GM23248 (cell line): ENCODE data around the gene DUOX2. TPM values are rescaled to one million over a fixed set of nuclear protein-coding genes. Genes with fewer than 3 reads are reported as not detected.
"Not testable (repeated sequence)": the region's sequence is repeated elsewhere in the genome, so short reads cannot be mapped to it uniquely, and the experiment has no call there.

Source experiments
- DNase-seq: peaks from one replicate; pipeline ENCODE4 v3.0.0-alpha.2; 2015
- H2AFZ ChIP-seq: fragments of 200-600 bp; sonication (generic); 2 replicates; pipeline ENCODE4 v1.6.1; 2016; ENCODE audit warnings: antibody characterized with exemption
- H3F3A ChIP-seq: fragments of 200-600 bp; sonication (generic); 2 replicates; pipeline ENCODE4 v1.6.1; 2016; ENCODE audit warnings: mild to moderate bottlenecking, antibody characterized with exemption, mixed run types; ENCODE audit not compliant: insufficient read depth
- H3K27ac ChIP-seq: fragments of 200-600 bp; sonication (generic); 2 replicates; pipeline ENCODE4 v1.5.1; 2016; ENCODE audit warnings: mild to moderate bottlenecking
- H3K27me3 ChIP-seq: fragments of 200-600 bp; sonication (generic); replicated peaks from 2 replicates; pipeline ENCODE4 v1.6.1; 2016; ENCODE audit warnings: mild to moderate bottlenecking; ENCODE audit not compliant: insufficient read depth
- H3K36me3 ChIP-seq: fragments of 200-600 bp; sonication (generic); 2 replicates; pipeline ENCODE4 v1.6.1; 2016; ENCODE audit warnings: low read depth, mild to moderate bottlenecking
- H3K4me1 ChIP-seq: fragments of 200-600 bp; sonication (generic); 2 replicates; pipeline ENCODE4 v1.6.1; 2016; ENCODE audit warnings: mild to moderate bottlenecking; ENCODE audit not compliant: insufficient read depth
- H3K4me2 ChIP-seq: fragments of 200-600 bp; sonication (generic); one replicate; pipeline ENCODE4 v1.6.1; 2016; ENCODE audit warnings: mild to moderate bottlenecking; ENCODE audit not compliant: unreplicated experiment
- H3K4me3 ChIP-seq: fragments of 200-600 bp; sonication (generic); 2 replicates; pipeline ENCODE4 v1.5.1; 2016; ENCODE audit warnings: mild to moderate bottlenecking
- H3K79me2 ChIP-seq: fragments of 200-600 bp; sonication (generic); 2 replicates; pipeline ENCODE4 v1.6.1; 2016; ENCODE audit warnings: mild to moderate bottlenecking; ENCODE audit not compliant: insufficient read depth
- H3K9ac ChIP-seq: fragments of 200-600 bp; sonication (generic); 2 replicates; pipeline ENCODE4 v1.6.1; 2016; ENCODE audit warnings: mild to moderate bottlenecking
- H3K9me2 ChIP-seq: fragments of 200-600 bp; sonication (generic); 2 replicates; pipeline ENCODE4 v1.6.1; 2016; ENCODE audit warnings: mixed run types, mild to moderate bottlenecking, moderate library complexity; ENCODE audit not compliant: insufficient read depth
- H3K9me3 ChIP-seq: fragments of 200-600 bp; sonication (generic); one replicate; pipeline ENCODE4 v1.6.1; 2017; ENCODE audit warnings: low read depth
- H4K20me1 ChIP-seq: fragments of 200-600 bp; sonication (generic); 2 replicates; pipeline ENCODE4 v1.6.0; 2016; ENCODE audit not compliant: insufficient read depth
- EZH2 ChIP-seq: fragments of 200-600 bp; sonication (generic); IDR thresholded peaks from 2 replicates; pipeline ENCODE4 v1.6.1; 2018; ENCODE audit warnings: antibody characterized with exemption, mild to moderate bottlenecking; ENCODE audit not compliant: insufficient read depth, poor library complexity, severe bottlenecking
- EZH2phosphoT487 ChIP-seq: fragments of 200-600 bp; sonication (generic); IDR thresholded peaks from 2 replicates; pipeline ENCODE4 v1.6.1; 2018; ENCODE audit warnings: antibody characterized with exemption, moderate library complexity, mild to moderate bottlenecking, low read depth; ENCODE audit not compliant: insufficient read depth
- WGBS, 2 experiments: methylation state at CpG; one replicate each; pipeline ENCODE4 v1.1.6; 2015 to 2017; ENCODE audit warnings: low lambda C conversion rate in 2 of 2, low coverage in 1 of 2; ENCODE audit errors: missing lambda C conversion rate in 2 of 2; 5-methylcytosine and 5-hydroxymethylcytosine counted together
- in situ Hi-C: fragments of 300-500 bp; cut with MboI; formaldehyde crosslinking; loops from 2 replicates; pipeline ENCODE4 v1.15.0; 2020
- polyA plus RNA-seq: library from polyadenylated mRNA; unstranded; fragments of >200 nt; fragmentation: Nextera tagmentation; extraction: Ambion mirVana; gene quantifications from 2 replicates; pipeline ENCODE4 v1.2.1, GENCODE V29; 2016
- small RNA-seq: library from RNA; depleted of rRNA; stranded (forward); fragments of <200 nt; gene quantifications from one replicate; pipeline ENCODE3, GENCODE V24; 2014; ENCODE audit warnings: low read depth, low replicate concordance
- total RNA-seq: library from RNA; depleted of rRNA; stranded (reverse); fragments of >200 nt; shearing (Covaris generic); gene quantifications from 2 replicates; pipeline ENCODE4 v1.2.3, GENCODE V29; 2014; rRNA removed

The DUOX2 gene
- total and polyA plus RNA-seq, 2 experiments from 2014 or later: 0.03 TPM; not detected in 1

- no peaks in the 10 kb centered on the region for H3K79me2 ChIP-seq
- in situ Hi-C loops: no loop called here
- H3K4me2 ChIP-seq: no peak overlapping the region
- H3F3A ChIP-seq: no peaks in the 10 kb centered on the region
- DNase-seq: no peak
- no peaks in the 10 kb centered on the region for H3K36me3 ChIP-seq
- 96 to 98% methylated on average over 7 of the region's 7 CpGs for WGBS, 2 experiments
- no peaks in the 10 kb centered on the region for H3K9me3 ChIP-seq
- H4K20me1 ChIP-seq: no peaks in the 10 kb centered on the region
- no peak for TF ChIP-seq EZH2
- TF ChIP-seq EZH2phosphoT487: no peak
- H3K4me1 ChIP-seq: no peaks in the 10 kb centered on the region
- no peak overlapping the region for H3K4me3 ChIP-seq
- no peaks in the 10 kb centered on the region for H3K27me3 ChIP-seq
- no peaks in the 10 kb centered on the region for H3K9me2 ChIP-seq
- no peak overlapping the region for H3K9ac ChIP-seq
- no peak overlapping the region for H3K27ac ChIP-seq
- no peak overlapping the region for H2AFZ ChIP-seq
Observed at GRCh38 chr15:45048794-45049631, 65.0 kb downstream of the DUOX2 start.

GRCh38 chr15:45048449-45048793, 65.6 kb downstream of the DUOX2 start:
- in situ Hi-C loops, H3F3A ChIP-seq, H3K79me2 ChIP-seq, H3K4me1 ChIP-seq, H2AFZ ChIP-seq, H3K27ac ChIP-seq, H4K20me1 ChIP-seq, H3K4me3 ChIP-seq, H3K9me3 ChIP-seq, H3K9me2 ChIP-seq, H3K36me3 ChIP-seq, H3K4me2 ChIP-seq, DNase-seq, H3K27me3 ChIP-seq, H3K9ac ChIP-seq: not testable (repeated sequence)
- 95 to 97% methylated on average over 4 of the region's 4 CpGs for WGBS, 2 experiments

GRCh38 chr15:45044270-45044669, 69.7 kb downstream of the DUOX2 start:
- H3K4me3 ChIP-seq, H3K27me3 ChIP-seq, H3K79me2 ChIP-seq, H3K27ac ChIP-seq, H3K36me3 ChIP-seq, H2AFZ ChIP-seq, H3K4me2 ChIP-seq, H3K9me2 ChIP-seq, in situ Hi-C loops, H3K4me1 ChIP-seq, H4K20me1 ChIP-seq, H3K9ac ChIP-seq, H3F3A ChIP-seq, H3K9me3 ChIP-seq, DNase-seq: not testable (repeated sequence)
- 100% methylated on average over 1 of the region's 1 CpG; no CpG with 5 or more reads in 1 of the 2 experiments for WGBS, 2 experiments

GRCh38 chr15:45042859-45043258, 71.1 kb downstream of the DUOX2 start:
- H3K79me2 ChIP-seq, H3K36me3 ChIP-seq, H2AFZ ChIP-seq, H3K27ac ChIP-seq, H3K4me3 ChIP-seq, H3K4me2 ChIP-seq, H3K4me1 ChIP-seq, H3K9ac ChIP-seq, H3K27me3 ChIP-seq, H4K20me1 ChIP-seq, in situ Hi-C loops, DNase-seq, H3K9me2 ChIP-seq, H3F3A ChIP-seq, H3K9me3 ChIP-seq: not testable (repeated sequence)
- 94 to 100% methylated on average over 2 of the region's 2 CpGs for WGBS, 2 experiments

Small RNA genes within 50 kb of the gene (small RNA-seq; reads per million reads assigned to genes)
- not detected for gene RF00019

Other genes starting within 250 kb of the DUOX2 start
- not detected in 2 replicates for gene TERB2, start 157.5 kb downstream of the DUOX2 start, total RNA-seq
- not detected in 2 replicates for gene TERB2, start 157.5 kb downstream of the DUOX2 start, polyA plus RNA-seq
- gene SORD, start 91.0 kb downstream of the DUOX2 start, total RNA-seq: 12.9 and 14.2 TPM in 2 replicates
- 10.9 and 12.0 TPM in 2 replicates for gene SORD, start 91.0 kb downstream of the DUOX2 start, polyA plus RNA-seq
- not detected in 2 replicates for gene DUOXA2, start 154 bp upstream of the DUOX2 start, total RNA-seq
- gene DUOXA2, start 154 bp upstream of the DUOX2 start, polyA plus RNA-seq: not detected in 2 replicates
- 2.4 TPM in 1 of 2 replicates, not detected in the other for gene DUOXA1, start 15.7 kb upstream of the DUOX2 start, total RNA-seq
- 0.48 and 0.61 TPM in 2 replicates for gene DUOXA1, start 15.7 kb upstream of the DUOX2 start, polyA plus RNA-seq
- 0.32 and 0.89 TPM in 2 replicates for gene DUOX1, start 15.8 kb upstream of the DUOX2 start, total RNA-seq
- gene DUOX1, start 15.8 kb upstream of the DUOX2 start, polyA plus RNA-seq: 1.5 and 1.8 TPM in 2 replicates
- gene SHF, start 73.8 kb upstream of the DUOX2 start, total RNA-seq: 0.25 and 0.32 TPM in 2 replicates
- gene SHF, start 73.8 kb upstream of the DUOX2 start, polyA plus RNA-seq: 0.76 and 0.93 TPM in 2 replicates
- gene SLC28A2, start 138.1 kb upstream of the DUOX2 start, total RNA-seq: not detected in 2 replicates
- not detected in 2 replicates for gene SLC28A2, start 138.1 kb upstream of the DUOX2 start, polyA plus RNA-seq